GM18507 (cell line): ENCODE measurements around the gene CLK3.
A peak's percentile ranks its signal among the peaks of the same experiment; 100 is the strongest.
"Not testable (repeated sequence)": the region's sequence is repeated elsewhere in the genome, so short reads cannot be mapped to it uniquely, and the experiment has no call there.

Experiments used
- DNase-seq: peaks from one replicate; pipeline ENCODE4 v3.0.0; 2011; ENCODE audit warnings: low read depth; ENCODE audit not compliant: insufficient read length; ENCODE audit errors: extremely low spot score
- FAIRE-seq: peaks from 2 replicates; lab custom pipeline; 2011; peaks lifted over from hg19 to GRCh38; lab: Jason Lieb, UNC

The CLK3 gene

GRCh38 chr15:74615508-74616365, at the start of gene CLK3:
TSS of gene CLK3 (plus strand) at chr15:74615836. CDS start at chr15:74619197, 3,361 bp downstream.
- DNase-seq (peak; percentile 98), FAIRE-seq (peak; percentile 93)

GRCh38 chr15:74568594-74568993, 47.0 kb upstream of the CLK3 start:
- FAIRE-seq (no peak), DNase-seq (no peak)

- FAIRE-seq (no peak), DNase-seq (no peak)
Measured at GRCh38 chr15:74569731-74570070, 45.9 kb upstream of the CLK3 start.

GRCh38 chr15:74571191-74571590, 44.4 kb upstream of the CLK3 start:
- DNase-seq (no peak), FAIRE-seq (no peak)

GRCh38 chr15:74573987-74574386, 41.6 kb upstream of the CLK3 start:
- FAIRE-seq (no peak), DNase-seq (no peak)

- no peak for FAIRE-seq
- no peak for DNase-seq
Measured at GRCh38 chr15:74578496-74578994, 37.1 kb upstream of the CLK3 start.

GRCh38 chr15:74579001-74579400, 36.6 kb upstream of the CLK3 start:
- FAIRE-seq: no peak
- no peak for DNase-seq

- DNase-seq: no peak
- FAIRE-seq: no peak
Measured at GRCh38 chr15:74580538-74581350, 34.9 kb upstream of the CLK3 start.

GRCh38 chr15:74584204-74584603, 31.4 kb upstream of the CLK3 start:
- DNase-seq (no peak), FAIRE-seq (no peak)

GRCh38 chr15:74584779-74585178, 30.9 kb upstream of the CLK3 start:
- FAIRE-seq: no peak

GRCh38 chr15:74585191-74585590, 30.4 kb upstream of the CLK3 start:
- no peak for DNase-seq
- FAIRE-seq: no peak

More at GRCh38 chr15:74584779-74585178, 30.9 kb upstream of the CLK3 start:
- no peak for DNase-seq

- FAIRE-seq: no peak
- DNase-seq: no peak
Measured at GRCh38 chr15:74585857-74586256, 29.8 kb upstream of the CLK3 start.

GRCh38 chr15:74589826-74590225, 25.8 kb upstream of the CLK3 start:
- no peak for FAIRE-seq
- no peak for DNase-seq

GRCh38 chr15:74592222-74592621, 23.4 kb upstream of the CLK3 start:
- FAIRE-seq (no peak), DNase-seq (no peak)

- FAIRE-seq (no peak), DNase-seq (no peak)
Measured at GRCh38 chr15:74593122-74593521, 22.5 kb upstream of the CLK3 start.

GRCh38 chr15:74594455-74594854, 21.2 kb upstream of the CLK3 start:
- FAIRE-seq (no peak), DNase-seq (no peak)

GRCh38 chr15:74595271-74595670, 20.4 kb upstream of the CLK3 start:
- FAIRE-seq: no peak
- DNase-seq: no peak

- not testable (repeated sequence) for FAIRE-seq, DNase-seq
Measured at GRCh38 chr15:74596736-74597135, 18.9 kb upstream of the CLK3 start.

- FAIRE-seq, DNase-seq: not testable (repeated sequence)
Measured at GRCh38 chr15:74597146-74597705, 18.4 kb upstream of the CLK3 start.
